ENCODE results near the gene SLC52A1.

Gene SLC52A1

GRCh38 chr17:5034651-5035050 is 575 bp downstream of the SLC52A1 start:
- TF ChIP-seq EZH2 (IDR thresholded peaks at IDR 0.05; ENCODE audit: borderline replicate concordance, low read length): no peak
- H3K4me3 ChIP-seq (ENCODE audit: low read depth, low read length, poor library complexity, severe bottlenecking): peak overlapping the region; percentile 28
- no peaks in the 10 kb centered on the region for H3K9me3 ChIP-seq (ENCODE audit: low read length)
- no peak overlapping the region for H3K27ac ChIP-seq (ENCODE audit: low read depth, low read length, poor library complexity, severe bottlenecking)
- H3K36me3 ChIP-seq (ENCODE audit: insufficient read depth, low read length): no peaks in the 10 kb centered on the region
- no peaks in the 10 kb centered on the region for H3K79me2 ChIP-seq (ENCODE audit: insufficient read depth, low read length)
- no peaks in the 10 kb centered on the region for H4K20me1 ChIP-seq (ENCODE audit: insufficient read depth, low read length)
- H3K9ac ChIP-seq (ENCODE audit: low read length): no peak overlapping the region
- no peaks in the 10 kb centered on the region for H3K9me2 ChIP-seq (ENCODE audit: low read depth, low read length)
- peaks cover 25% of the 10 kb centered on the region for H3K4me1 ChIP-seq (ENCODE audit: insufficient read depth, low read length, severe bottlenecking)
- H2AFZ ChIP-seq (ENCODE audit: low read length): no peak overlapping the region
- H3F3A ChIP-seq (ENCODE audit: insufficient read depth, low read length): no peaks in the 10 kb centered on the region
- no peaks in the 10 kb centered on the region for H3K27me3 ChIP-seq (ENCODE audit: insufficient read depth, low read length)
- peak overlapping the region; percentile 22; the same call in 1 of the 2 replicates for H3K4me2 ChIP-seq (ENCODE audit: low read length)

GRCh38 chr17:5034063-5034462 is 1.2 kb downstream of the SLC52A1 start:
- Histone ChIP-seq H3K4me1 (ENCODE audit: insufficient read depth, low read length, severe bottlenecking) (peaks cover 25% of the 10 kb centered on the region), H3K27me3 (ENCODE audit: insufficient read depth, low read length) (no peaks in the 10 kb centered on the region), H3K27ac (ENCODE audit: low read depth, low read length, poor library complexity, severe bottlenecking) (no peak overlapping the region), H4K20me1 (ENCODE audit: insufficient read depth, low read length) (no peaks in the 10 kb centered on the region), H3K4me3 (ENCODE audit: low read depth, low read length, poor library complexity, severe bottlenecking) (no peak overlapping the region), H3F3A (ENCODE audit: insufficient read depth, low read length) (no peaks in the 10 kb centered on the region), H2AFZ (ENCODE audit: low read length) (no peak overlapping the region), H3K9me3 (ENCODE audit: low read length) (no peaks in the 10 kb centered on the region), H3K79me2 (ENCODE audit: insufficient read depth, low read length) (no peaks in the 10 kb centered on the region), H3K9ac (ENCODE audit: low read length) (no peak overlapping the region), H3K9me2 (ENCODE audit: low read depth, low read length) (no peaks in the 10 kb centered on the region), H3K4me2 (ENCODE audit: low read length) (no peak overlapping the region), H3K36me3 (ENCODE audit: insufficient read depth, low read length) (no peaks in the 10 kb centered on the region)
- TF ChIP-seq CTCF (IDR thresholded peaks at IDR 0.05; ENCODE audit: low read length) (no peak), EZH2 (IDR thresholded peaks at IDR 0.05; ENCODE audit: borderline replicate concordance, low read length) (no peak)

- H3K9ac ChIP-seq (ENCODE audit: low read length): no peak overlapping the region
- no peaks in the 10 kb centered on the region for H3K27me3 ChIP-seq (ENCODE audit: insufficient read depth, low read length)
- H3K9me3 ChIP-seq (ENCODE audit: low read length): no peaks in the 10 kb centered on the region
- H3K9me2 ChIP-seq (ENCODE audit: low read depth, low read length): no peaks in the 10 kb centered on the region
- TF ChIP-seq EZH2 (IDR thresholded peaks at IDR 0.05; ENCODE audit: borderline replicate concordance, low read length) (no peak), CTCF (IDR thresholded peaks at IDR 0.05; ENCODE audit: low read length) (no peak)
- peaks cover 25% of the 10 kb centered on the region for H3K4me1 ChIP-seq (ENCODE audit: insufficient read depth, low read length, severe bottlenecking)
- no peak overlapping the region for H2AFZ ChIP-seq (ENCODE audit: low read length)
- H3K27ac ChIP-seq (ENCODE audit: low read depth, low read length, poor library complexity, severe bottlenecking): no peak overlapping the region
- H3K4me3 ChIP-seq (ENCODE audit: low read depth, low read length, poor library complexity, severe bottlenecking): no peak overlapping the region
- no peaks in the 10 kb centered on the region for H4K20me1 ChIP-seq (ENCODE audit: insufficient read depth, low read length)
- no peaks in the 10 kb centered on the region for H3K79me2 ChIP-seq (ENCODE audit: insufficient read depth, low read length)
- no peaks in the 10 kb centered on the region for H3F3A ChIP-seq (ENCODE audit: insufficient read depth, low read length)
- H3K36me3 ChIP-seq (ENCODE audit: insufficient read depth, low read length): no peaks in the 10 kb centered on the region
- no peak overlapping the region for H3K4me2 ChIP-seq (ENCODE audit: low read length)
Observed at GRCh38 chr17:5033352-5034015, 1.7 kb downstream of the SLC52A1 start.

GRCh38 chr17:5032865-5033264 is 2.4 kb downstream of the SLC52A1 start:
- no peaks in the 10 kb centered on the region for H3K27me3 ChIP-seq (ENCODE audit: insufficient read depth, low read length)
- no peaks in the 10 kb centered on the region for H3K79me2 ChIP-seq (ENCODE audit: insufficient read depth, low read length)
- peaks cover 25% of the 10 kb centered on the region for H3K4me1 ChIP-seq (ENCODE audit: insufficient read depth, low read length, severe bottlenecking)
- TF ChIP-seq EZH2 (IDR thresholded peaks at IDR 0.05; ENCODE audit: borderline replicate concordance, low read length) (no peak), CTCF (IDR thresholded peaks at IDR 0.05; ENCODE audit: low read length) (no peak)
- H4K20me1 ChIP-seq (ENCODE audit: insufficient read depth, low read length): no peaks in the 10 kb centered on the region
- no peak overlapping the region for H3K4me2 ChIP-seq (ENCODE audit: low read length)
- no peak overlapping the region for H3K4me3 ChIP-seq (ENCODE audit: low read depth, low read length, poor library complexity, severe bottlenecking)
- H2AFZ ChIP-seq (ENCODE audit: low read length): no peak overlapping the region
- no peaks in the 10 kb centered on the region for H3F3A ChIP-seq (ENCODE audit: insufficient read depth, low read length)
- no peaks in the 10 kb centered on the region for H3K9me3 ChIP-seq (ENCODE audit: low read length)
- no peak overlapping the region for H3K9ac ChIP-seq (ENCODE audit: low read length)
- H3K9me2 ChIP-seq (ENCODE audit: low read depth, low read length): no peaks in the 10 kb centered on the region
- no peak overlapping the region for H3K27ac ChIP-seq (ENCODE audit: low read depth, low read length, poor library complexity, severe bottlenecking)
- no peaks in the 10 kb centered on the region for H3K36me3 ChIP-seq (ENCODE audit: insufficient read depth, low read length)
